CD4-positive, alpha-beta T cell (primary cell): ENCODE measurements around the gene REPS2. TPM values are rescaled to one million over a fixed set of nuclear protein-coding genes. Genes with fewer than 3 reads are reported as not detected.

ENCODE experiments used
- ATAC-seq: fragments of 200-7000 bp; cut with Tn5 transposase; one replicate; pipeline ENCODE4 v1.10.0; 2022; ENCODE audit warnings: mild to moderate bottlenecking; ENCODE audit not compliant: poor library complexity
- CTCF ChIA-PET: fragments of 350-600 bp; sonication (Branson Sonifier 250); formaldehyde crosslinking; loops from one replicate; lab custom pipeline; 2021; ENCODE audit warnings: antibody characterized with exemption, inconsistent platforms; lab: Charles Lee
- POLR2A ChIA-PET: fragments of 350-600 bp; sonication (Branson Sonifier 250); formaldehyde crosslinking; loops from one replicate; lab custom pipeline; 2021; ENCODE audit warnings: antibody characterized with exemption, inconsistent platforms; lab: Charles Lee
- DNase-seq, 14 experiments: peaks; one replicate each; pipeline ENCODE4 v3.0.0-alpha.2; 2013 to 2020; ENCODE audit warnings: mixed read lengths in 2 of 14
- H3K27ac ChIP-seq, 2 donors: one replicate each; pipeline versions ENCODE4 v1.5.1 to v1.7.0; 2013; ENCODE audit warnings: low read length in 2 of 2, low read depth in 1 of 2, mild to moderate bottlenecking in 1 of 2
- H3K27me3 ChIP-seq, 2 experiments: 1 replicate in 1 of 2; 2 replicates in 1 of 2; pipeline versions ENCODE4 v1.6.1 to v1.7.0; 2013; ENCODE audit warnings: low read length in 2 of 2, control low read depth in 1 of 2, mild to moderate bottlenecking in 1 of 2, moderate library complexity in 1 of 2; ENCODE audit not compliant: insufficient read depth in 2 of 2, control insufficient read depth in 1 of 2
- H3K36me3 ChIP-seq: one replicate; pipeline ENCODE4 v1.6.1; 2013; ENCODE audit warnings: low read length, control low read depth; ENCODE audit not compliant: insufficient read depth
- H3K4me1 ChIP-seq: one replicate; pipeline ENCODE4 v1.6.1; 2013; ENCODE audit warnings: low read length, control low read depth; ENCODE audit not compliant: insufficient read depth
- H3K4me3 ChIP-seq: one replicate; pipeline ENCODE4 v1.5.1; 2013; ENCODE audit warnings: mild to moderate bottlenecking, low read length, moderate library complexity
- H3K9me3 ChIP-seq, 2 experiments: 1 replicate in 1 of 2; 2 replicates in 1 of 2; pipeline versions ENCODE4 v1.6.1 to v1.7.0; 2013; ENCODE audit warnings: low read length in 2 of 2, mild to moderate bottlenecking in 2 of 2, control low read depth in 1 of 2, moderate library complexity in 1 of 2; ENCODE audit not compliant: control insufficient read depth in 1 of 2, insufficient read depth in 1 of 2
- H3K27ac Mint-ChIP-seq: one replicate; pipeline ENCODE4 v1.8.0; 2020; ENCODE audit warnings: mixed read lengths
- H3K27me3 Mint-ChIP-seq: one replicate; pipeline ENCODE4 v1.8.0; 2021; ENCODE audit warnings: mixed read lengths
- H3K36me3 Mint-ChIP-seq: one replicate; pipeline ENCODE4 v1.8.0; 2021; ENCODE audit warnings: low read depth, mixed read lengths
- H3K4me1 Mint-ChIP-seq: one replicate; pipeline ENCODE4 v1.8.0; 2021; ENCODE audit warnings: low read depth, mixed read lengths
- H3K4me3 Mint-ChIP-seq: one replicate; pipeline ENCODE4 v1.8.0; 2020; ENCODE audit warnings: mild to moderate bottlenecking, mixed read lengths
- H3K9me3 Mint-ChIP-seq: one replicate; pipeline ENCODE4 v1.8.0; 2020; ENCODE audit warnings: mixed read lengths
- intact Hi-C, 2 experiments: fragments of 100-400 bp; cut with DNase I in 1 of 2; cut with micrococcal nuclease in 1 of 2; formaldehyde crosslinking; loops; one replicate each; pipeline versions ENCODE4 v1.15.1 to v1.9.0; 2023 to 2025; cut with DNase I, micrococcal nuclease
- total RNA-seq, 174 experiments: library from RNA in 2 of 174; stranded (reverse) in 2 of 174; gene quantifications; one replicate each; pipeline ENCODE4 v1.2.3 and lab custom pipeline; 2021 to 2026
- TF ChIP-seq, protein P1 (sequence below): fragments of 200-600 bp; IDR thresholded peaks from one replicate; pipeline ENCODE4 v1.8.0; 2022; ENCODE audit warnings: antibody characterized with exemption, mild to moderate bottlenecking

REPS2 gene
- total RNA-seq, 2 experiments from 2014 or later: 0.53 to 0.60 TPM

DNA sequence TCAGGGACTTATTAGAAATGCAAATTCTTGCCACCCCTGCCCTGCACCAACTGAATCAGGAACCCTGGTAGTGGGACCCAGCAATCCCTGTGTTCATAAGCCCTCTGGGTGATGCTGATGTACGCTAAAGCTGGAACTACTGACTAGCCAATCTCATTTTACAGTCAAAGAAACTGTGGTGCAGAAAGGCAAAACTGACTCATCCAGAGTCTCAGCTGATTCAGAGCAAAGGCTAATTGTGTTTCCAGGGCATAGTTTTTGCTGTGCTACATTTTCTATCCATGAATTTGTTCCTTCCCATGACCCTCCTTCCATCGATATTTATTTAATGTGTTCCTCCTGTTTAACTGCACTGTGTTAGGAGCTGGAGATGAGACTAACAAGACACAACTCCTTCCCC is 207.5 kb downstream of the REPS2 start:
- DNase-seq (no peak), ATAC-seq (no peak)
- Mint-ChIP-seq H3K4me1 (no peaks in the 10 kb centered on the region), H3K9me3 (no peaks in the 10 kb centered on the region), H3K27me3 (no peaks in the 10 kb centered on the region), H3K27ac (no peak overlapping the region), H3K4me3 (no peak overlapping the region), H3K36me3 (no peaks in the 10 kb centered on the region)
- Histone ChIP-seq H3K27me3 (no peaks in the 10 kb centered on the region), H3K9me3 (no peaks in the 10 kb centered on the region), H3K4me1 (no peaks in the 10 kb centered on the region), H3K27ac (no peak overlapping the region), H3K4me3 (no peak overlapping the region), H3K36me3 (no peaks in the 10 kb centered on the region)
- TF ChIP-seq, protein P1, sequence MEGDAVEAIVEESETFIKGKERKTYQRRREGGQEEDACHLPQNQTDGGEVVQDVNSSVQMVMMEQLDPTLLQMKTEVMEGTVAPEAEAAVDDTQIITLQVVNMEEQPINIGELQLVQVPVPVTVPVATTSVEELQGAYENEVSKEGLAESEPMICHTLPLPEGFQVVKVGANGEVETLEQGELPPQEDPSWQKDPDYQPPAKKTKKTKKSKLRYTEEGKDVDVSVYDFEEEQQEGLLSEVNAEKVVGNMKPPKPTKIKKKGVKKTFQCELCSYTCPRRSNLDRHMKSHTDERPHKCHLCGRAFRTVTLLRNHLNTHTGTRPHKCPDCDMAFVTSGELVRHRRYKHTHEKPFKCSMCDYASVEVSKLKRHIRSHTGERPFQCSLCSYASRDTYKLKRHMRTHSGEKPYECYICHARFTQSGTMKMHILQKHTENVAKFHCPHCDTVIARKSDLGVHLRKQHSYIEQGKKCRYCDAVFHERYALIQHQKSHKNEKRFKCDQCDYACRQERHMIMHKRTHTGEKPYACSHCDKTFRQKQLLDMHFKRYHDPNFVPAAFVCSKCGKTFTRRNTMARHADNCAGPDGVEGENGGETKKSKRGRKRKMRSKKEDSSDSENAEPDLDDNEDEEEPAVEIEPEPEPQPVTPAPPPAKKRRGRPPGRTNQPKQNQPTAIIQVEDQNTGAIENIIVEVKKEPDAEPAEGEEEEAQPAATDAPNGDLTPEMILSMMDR: no peak
- ChIA-PET CTCF (no interaction called here), POLR2A (no interaction called here)
- intact Hi-C loops: no loop called here

DNA sequence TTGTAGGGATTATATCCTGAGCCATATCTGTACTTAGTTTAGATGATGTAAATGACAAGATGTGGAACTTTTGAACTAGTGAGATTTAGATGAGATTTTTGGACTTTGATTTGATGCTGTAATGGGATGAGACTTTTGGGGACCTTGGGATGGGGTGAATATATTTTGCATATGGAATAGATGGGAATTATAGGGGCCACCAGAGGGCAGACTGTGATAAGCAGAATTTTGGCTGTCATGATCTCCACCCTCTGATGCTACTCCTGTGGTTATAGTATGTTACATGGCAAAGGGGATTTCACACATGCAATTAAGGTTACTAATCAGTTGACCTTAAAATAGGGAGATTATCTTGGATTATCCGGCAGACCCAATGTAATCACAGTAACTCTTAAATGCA is 214.5 kb downstream of the REPS2 start:
- CTCF ChIA-PET: no interaction called here
- no peaks in the 10 kb centered on the region for H3K27me3 ChIP-seq
- ATAC-seq (no peak), DNase-seq (no peak)
- no peaks in the 10 kb centered on the region for H3K9me3 Mint-ChIP-seq
- H3K4me1 Mint-ChIP-seq: no peaks in the 10 kb centered on the region
- TF ChIP-seq, protein P1: no peak
- no peak overlapping the region for H3K27ac ChIP-seq
- no peaks in the 10 kb centered on the region for H3K36me3 Mint-ChIP-seq
- no peaks in the 10 kb centered on the region for H3K36me3 ChIP-seq
- H3K27me3 Mint-ChIP-seq: no peaks in the 10 kb centered on the region
- POLR2A ChIA-PET: no interaction called here
- no peak overlapping the region for H3K27ac Mint-ChIP-seq
- intact Hi-C loops: no loop called here
- H3K4me3 ChIP-seq: no peak overlapping the region
- peaks cover 0 to 3% of the 10 kb centered on the region in 2 experiments for H3K9me3 ChIP-seq
- H3K4me3 Mint-ChIP-seq: no peak overlapping the region
- H3K4me1 ChIP-seq: no peaks in the 10 kb centered on the region

DNA sequence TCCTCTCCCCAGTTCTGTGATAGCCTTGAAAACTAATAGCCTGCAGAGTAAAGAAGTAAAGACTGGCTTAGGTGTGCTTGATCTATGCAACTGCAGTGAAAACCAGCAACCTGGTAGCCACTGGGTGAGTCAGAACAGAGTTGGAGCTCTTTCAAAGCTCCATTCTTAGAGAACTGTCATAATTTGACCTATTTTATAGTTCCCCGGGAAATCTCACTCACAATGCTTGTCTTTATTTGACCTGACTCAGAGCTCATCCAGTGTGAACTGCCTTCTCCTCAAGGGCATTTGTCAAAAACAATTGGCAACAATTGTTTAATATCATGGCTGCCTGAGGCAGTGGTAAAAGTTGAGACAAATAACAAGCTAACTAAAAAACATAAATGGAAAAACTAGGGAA is 215.5 kb downstream of the REPS2 start:
- H3K4me1 ChIP-seq: no peaks in the 10 kb centered on the region
- POLR2A ChIA-PET: no interaction called here
- H3K27me3 ChIP-seq: no peaks in the 10 kb centered on the region
- no peak overlapping the region for H3K27ac ChIP-seq
- no peaks in the 10 kb centered on the region for H3K27me3 Mint-ChIP-seq
- CTCF ChIA-PET: no interaction called here
- H3K36me3 Mint-ChIP-seq: no peaks in the 10 kb centered on the region
- no peak overlapping the region for H3K27ac Mint-ChIP-seq
- H3K4me3 ChIP-seq: no peak overlapping the region
- peaks cover 0 to 3% of the 10 kb centered on the region in 2 experiments for H3K9me3 ChIP-seq
- TF ChIP-seq, protein P1: no peak
- H3K4me1 Mint-ChIP-seq: no peaks in the 10 kb centered on the region
- intact Hi-C loops: no loop called here
- H3K36me3 ChIP-seq: no peaks in the 10 kb centered on the region
- DNase-seq (no peak), ATAC-seq (no peak)
- no peaks in the 10 kb centered on the region for H3K9me3 Mint-ChIP-seq
- H3K4me3 Mint-ChIP-seq: no peak overlapping the region
